ENCODE measurements around the gene ZNF780B. TPM values are rescaled to one million over a fixed set of nuclear protein-coding genes. Genes with fewer than 3 reads are reported as not detected.
A peak's percentile ranks its signal among the peaks of the same experiment; 100 is the strongest.

Gene ZNF780B
- total RNA-seq: 29.6 TPM

GRCh38 chr19:40055832-40056504 is at the start of gene ZNF780B:
ZNF780B (minus strand) TSS chr19:40056231; CDS start chr19:40050332, 5,899 bp downstream.
- DNase-seq (ENCODE audit: low spot score): peak; percentile 63
- ATAC-seq: peak; percentile 87

GRCh38 chr19:40104754-40105153 is 48.7 kb upstream of the ZNF780B start:
- ATAC-seq: no peak
- intact Hi-C loops (cut with DNase I): no loop called here
- no peak for DNase-seq (ENCODE audit: low spot score)

More at GRCh38 chr19:40055832-40056504, at the start of gene ZNF780B:
- intact Hi-C loops (cut with DNase I): no loop called here

GRCh38 chr19:40103600-40103999 is 47.6 kb upstream of the ZNF780B start:
- intact Hi-C loops (cut with DNase I): no loop called here
- DNase-seq (ENCODE audit: low spot score) (no peak), ATAC-seq (no peak)

- DNase-seq (ENCODE audit: low spot score) (no peak), ATAC-seq (no peak)
- intact Hi-C loops (cut with DNase I): no loop called here
Measured at GRCh38 chr19:40101813-40102212, 45.8 kb upstream of the ZNF780B start.

GRCh38 chr19:40093416-40093815 is 37.4 kb upstream of the ZNF780B start:
- ATAC-seq (no peak), DNase-seq (ENCODE audit: low spot score) (no peak)
- intact Hi-C loops (cut with DNase I): no loop called here

GRCh38 chr19:40091205-40092129 is 35.4 kb upstream of the ZNF780B start:
- ATAC-seq (no peak), DNase-seq (ENCODE audit: low spot score) (no peak)
- intact Hi-C loops (cut with DNase I): no loop called here

GRCh38 chr19:40090241-40091204 is 34.5 kb upstream of the ZNF780B start, which contains the start of gene ZNF780A:
ZNF780A (minus strand) TSS chr19:40090943; CDS start chr19:40084753, 6,190 bp downstream.
- peak; percentile 84 for DNase-seq (ENCODE audit: low spot score)
- peak; percentile 98 for ATAC-seq
- intact Hi-C loops (cut with DNase I): no loop called here

- intact Hi-C loops (cut with DNase I): no loop called here
- DNase-seq (ENCODE audit: low spot score): no peak
- ATAC-seq: peak; percentile 43
Measured at GRCh38 chr19:40089462-40089861, 33.4 kb upstream of the ZNF780B start.

- intact Hi-C loops (cut with DNase I): no loop called here
- no peak for ATAC-seq
- DNase-seq (ENCODE audit: low spot score): no peak
Measured at GRCh38 chr19:40088299-40089047, 32.4 kb upstream of the ZNF780B start.

- no peak for ATAC-seq
- DNase-seq (ENCODE audit: low spot score): no peak
- intact Hi-C loops (cut with DNase I): no loop called here
Measured at GRCh38 chr19:40084948-40085347, 28.9 kb upstream of the ZNF780B start.

- ATAC-seq: no peak
- DNase-seq (ENCODE audit: low spot score): no peak
- intact Hi-C loops (cut with DNase I): no loop called here
Measured at GRCh38 chr19:40081411-40081810, 25.4 kb upstream of the ZNF780B start.

- DNase-seq (ENCODE audit: low spot score) (no peak), ATAC-seq (no peak)
- intact Hi-C loops (cut with DNase I): no loop called here
Measured at GRCh38 chr19:40080289-40080688, 24.3 kb upstream of the ZNF780B start.

GRCh38 chr19:40078377-40078776 is 22.3 kb upstream of the ZNF780B start:
- ATAC-seq: no peak
- intact Hi-C loops (cut with DNase I): no loop called here
- no peak for DNase-seq (ENCODE audit: low spot score)

GRCh38 chr19:40070058-40070457 is 14.0 kb upstream of the ZNF780B start:
- intact Hi-C loops (cut with DNase I): no loop called here
- DNase-seq (ENCODE audit: low spot score): no peak
- no peak for ATAC-seq

GRCh38 chr19:40059624-40060023 is 3.6 kb upstream of the ZNF780B start:
- ATAC-seq: no peak
- DNase-seq (ENCODE audit: low spot score): no peak
- intact Hi-C loops (cut with DNase I): no loop called here

GRCh38 chr19:40057166-40057565 is 1.1 kb upstream of the ZNF780B start:
- intact Hi-C loops (cut with DNase I): no loop called here
- ATAC-seq: no peak
- no peak for DNase-seq (ENCODE audit: low spot score)

- ATAC-seq (no peak), DNase-seq (ENCODE audit: low spot score) (no peak)
- intact Hi-C loops (cut with DNase I): no loop called here
Measured at GRCh38 chr19:40056505-40056904, 474 bp upstream of the ZNF780B start.

GRCh38 chr19:40055049-40055448 is 982 bp downstream of the ZNF780B start:
- no peak for ATAC-seq
- DNase-seq (ENCODE audit: low spot score): no peak
- intact Hi-C loops (cut with DNase I): no loop called here
